AG04449 (cell line): ENCODE results near the gene STAMBP.
A peak's percentile ranks its signal among the peaks of the same experiment; 100 is the strongest.
"Not testable (repeated sequence)": the region's sequence is repeated elsewhere in the genome, so short reads cannot be mapped to it uniquely, and the experiment has no call there.

ENCODE experiments used
- CTCF ChIA-PET: fragments of 350-600 bp; formaldehyde crosslinking; extraction: SDS; loops from one replicate; lab custom pipeline; 2021; ENCODE audit warnings: antibody characterized with exemption; lab: Yijun Ruan, JAX
- POLR2A ChIA-PET: fragments of 400-600, 350-600 bp; formaldehyde crosslinking; extraction: SDS; loops from one replicate; lab custom pipeline; 2020; ENCODE audit warnings: antibody characterized with exemption, inconsistent platforms; lab: Yijun Ruan, JAX
- DNase-seq: peaks from one replicate; pipeline ENCODE4 v3.0.0-alpha.2; 2010; ENCODE audit warnings: low read depth, low spot score
- H3K4me3 ChIP-seq: 2 replicates; pipeline ENCODE4 v1.5.1; 2011; ENCODE audit warnings: low read depth, mild to moderate bottlenecking, control low read depth, low read length
- CTCF ChIP-seq: IDR thresholded peaks from one replicate; pipeline ENCODE4 v1.5.1; 2011; ENCODE audit warnings: mild to moderate bottlenecking, moderate library complexity, low read length, control low read depth, inconsistent platforms; ENCODE audit not compliant: insufficient read depth; ENCODE audit errors: missing control alignments

The STAMBP gene

GRCh38 chr2:73828818-73829570, at the start of gene STAMBP:
Gene STAMBP, plus strand, starts transcription at chr2:73828961. Its CDS starts 1,896 bp downstream, at chr2:73830857.
- peak within 1 kb of the TSS; percentile 82 for H3K4me3 ChIP-seq
- ChIA-PET CTCF (interaction anchor here (0.6 to 9.5 kb wide), 17 partner anchors 10 to 506 kb away, joined by 3 to 221 read pairs (median 4); partner anchors contain the start of gene BOLA3), POLR2A (interaction anchor here (0.8 to 1.0 kb wide), 4 partner anchors 10 to 368 kb away, joined by 3 to 5 read pairs (median 3); no protein-coding TSS in a partner anchor)
- TF ChIP-seq CTCF: no peak
- DNase-seq: peak; percentile 72

- peak within 1 kb of the TSS; percentile 98 for H3K4me3 ChIP-seq
- ChIA-PET POLR2A (no interaction called here), CTCF (interaction anchor here (0.9 kb wide), 1 partner anchor 10 kb away, joined by 3 read pairs; no protein-coding TSS in a partner anchor)
- peak; percentile 94 for TF ChIP-seq CTCF
- peak; percentile 42 for DNase-seq
Measured at GRCh38 chr2:73779467-73780236, 49.1 kb upstream of the STAMBP start, which contains the start of gene DUSP11. Gene DUSP11, minus strand, starts transcription at chr2:73780103. Its CDS starts 129 bp downstream, at chr2:73779974.

GRCh38 chr2:73780237-73780582, 48.6 kb upstream of the STAMBP start:
- H3K4me3 ChIP-seq: peak overlapping the region; percentile 98; the same call in 1 of the 2 replicates
- CTCF ChIA-PET: interaction anchor here (0.9 to 1.6 kb wide), 6 partner anchors 8 to 47 kb away, joined by 3 to 12 read pairs (median 4); no protein-coding TSS in a partner anchor
- POLR2A ChIA-PET: no interaction called here
- no peak for TF ChIP-seq CTCF
- DNase-seq: no peak

- POLR2A ChIA-PET, H3K4me3 ChIP-seq, DNase-seq, CTCF ChIA-PET: not testable (repeated sequence)
Measured at GRCh38 chr2:73783402-73783801, 45.4 kb upstream of the STAMBP start.

GRCh38 chr2:73783883-73784282, 44.9 kb upstream of the STAMBP start, which contains the start of gene C2orf78:
Gene C2orf78, plus strand, starts transcription at chr2:73784183. Its CDS starts 127 bp downstream, at chr2:73784310.
- not testable (repeated sequence) for H3K4me3 ChIP-seq

GRCh38 chr2:73811878-73812277, 16.9 kb upstream of the STAMBP start:
- CTCF ChIA-PET: interaction anchor here (0.8 to 3.2 kb wide), 4 partner anchors 9 to 340 kb away, joined by 3 to 22 read pairs (median 4); no protein-coding TSS in a partner anchor

More at GRCh38 chr2:73783883-73784282, 44.9 kb upstream of the STAMBP start, which contains the start of gene C2orf78:
- CTCF ChIA-PET, POLR2A ChIA-PET, DNase-seq: not testable (repeated sequence)

More at GRCh38 chr2:73811878-73812277, 16.9 kb upstream of the STAMBP start:
- POLR2A ChIA-PET: no interaction called here
- no peak for DNase-seq
- H3K4me3 ChIP-seq: no peak overlapping the region
- TF ChIP-seq CTCF: no peak
